Activated CD4-positive, alpha-beta T cell treated with anti-CD3 and anti-CD28 coated beads, Interleukin-2, amount 50 U/mL, for 1 hour (primary cell): ENCODE measurements around the gene PAK1.
"Not testable (repeated sequence)": the region's sequence is repeated elsewhere in the genome, so short reads cannot be mapped to it uniquely, and the experiment has no call there.

Experiments used
- DNase-seq: peaks from one replicate; pipeline ENCODE4 v3.0.0-alpha.2; 2020

Gene PAK1

GRCh38 chr11:77400775-77401449 is 73.0 kb downstream of the PAK1 start:
- DNase-seq, result no peak

- no peak for DNase-seq
Observed at GRCh38 chr11:77400271-77400670, 73.6 kb downstream of the PAK1 start.

GRCh38 chr11:77397631-77398030 is 76.3 kb downstream of the PAK1 start:
- no peak for DNase-seq

GRCh38 chr11:77396911-77397310 is 77.0 kb downstream of the PAK1 start:
- DNase-seq, result no peak

- DNase-seq, result no peak
Observed at GRCh38 chr11:77396305-77396704, 77.6 kb downstream of the PAK1 start.

- DNase-seq, result no peak
Observed at GRCh38 chr11:77395460-77396173, 78.3 kb downstream of the PAK1 start.

- no peak for DNase-seq
Observed at GRCh38 chr11:77392842-77393241, 81.1 kb downstream of the PAK1 start.

- no peak for DNase-seq
Observed at GRCh38 chr11:77387701-77388100, 86.2 kb downstream of the PAK1 start.

GRCh38 chr11:77386178-77386577 is 87.7 kb downstream of the PAK1 start:
- DNase-seq, result no peak

GRCh38 chr11:77385255-77385771 is 88.6 kb downstream of the PAK1 start:
- not testable (repeated sequence) for DNase-seq

GRCh38 chr11:77384571-77384970 is 89.3 kb downstream of the PAK1 start:
- DNase-seq, result no peak

- not testable (repeated sequence) for DNase-seq
Observed at GRCh38 chr11:77383349-77383748, 90.5 kb downstream of the PAK1 start.

- no peak for DNase-seq
Observed at GRCh38 chr11:77381729-77382665, 91.9 kb downstream of the PAK1 start.

- DNase-seq, result no peak
Observed at GRCh38 chr11:77379934-77380333, 94.0 kb downstream of the PAK1 start.

GRCh38 chr11:77379253-77379652 is 94.6 kb downstream of the PAK1 start:
- no peak for DNase-seq

- DNase-seq, result no peak
Observed at GRCh38 chr11:77377734-77378133, 96.2 kb downstream of the PAK1 start.

GRCh38 chr11:77375107-77375506 is 98.8 kb downstream of the PAK1 start:
- no peak for DNase-seq

- DNase-seq, result no peak
Observed at GRCh38 chr11:77374611-77375031, 99.3 kb downstream of the PAK1 start.

- DNase-seq, result no peak
Observed at GRCh38 chr11:77374108-77374507, 99.8 kb downstream of the PAK1 start.

GRCh38 chr11:77372726-77373125 is 101.2 kb downstream of the PAK1 start:
- no peak for DNase-seq

GRCh38 chr11:77371646-77372045 is 102.2 kb downstream of the PAK1 start:
- no peak for DNase-seq

- DNase-seq, result no peak
Observed at GRCh38 chr11:77370217-77370616, 103.7 kb downstream of the PAK1 start.

GRCh38 chr11:77361184-77361583 is 112.7 kb downstream of the PAK1 start:
- no peak for DNase-seq
